ENCODE results near the gene VSIG10L.

DNA sequence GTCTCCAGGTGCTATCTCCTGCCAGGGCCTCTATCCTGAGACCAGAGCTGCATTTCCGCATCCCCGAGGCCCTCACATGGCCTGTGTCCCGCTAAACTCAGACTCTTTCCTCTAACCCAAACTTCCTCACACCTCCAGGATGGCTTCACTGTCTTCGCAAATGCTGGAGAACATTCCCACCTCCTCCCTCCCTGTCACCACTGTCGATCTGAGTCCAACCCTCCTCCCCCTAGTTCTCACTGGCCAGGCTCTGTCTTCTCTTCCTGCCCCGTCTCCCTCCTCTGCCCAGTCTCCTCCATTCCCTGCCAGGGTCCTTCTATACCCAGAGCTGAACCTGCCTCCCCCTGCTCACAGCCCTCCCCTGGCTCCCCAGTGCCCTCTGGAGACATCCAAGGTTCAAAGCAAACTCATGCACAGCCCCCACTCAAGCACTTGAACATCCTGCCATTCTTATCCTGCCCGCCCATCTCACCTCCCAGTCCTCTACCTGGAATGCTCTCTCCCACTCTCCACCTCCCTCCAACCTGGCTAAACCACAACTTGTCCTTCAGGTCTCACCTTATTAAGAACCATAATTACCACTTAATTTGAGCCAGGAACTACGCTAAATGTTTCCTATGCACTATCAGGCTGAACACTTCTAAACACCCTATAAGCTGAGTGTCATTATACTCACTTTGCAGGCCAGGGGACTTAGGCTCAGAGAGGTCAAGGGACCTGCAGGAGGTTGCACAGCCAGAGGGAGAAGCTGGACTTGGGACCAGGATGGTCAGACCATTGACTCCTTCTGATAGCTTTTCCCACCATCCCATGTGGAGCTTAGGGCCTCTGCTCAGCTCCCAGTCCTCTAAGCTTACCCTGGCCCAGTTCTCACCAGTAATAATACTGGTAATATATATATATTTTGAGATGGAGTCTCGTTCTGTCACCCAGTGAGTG lies 961 bp upstream of the VSIG10L start:
- TF ChIP-seq, protein P1, sequence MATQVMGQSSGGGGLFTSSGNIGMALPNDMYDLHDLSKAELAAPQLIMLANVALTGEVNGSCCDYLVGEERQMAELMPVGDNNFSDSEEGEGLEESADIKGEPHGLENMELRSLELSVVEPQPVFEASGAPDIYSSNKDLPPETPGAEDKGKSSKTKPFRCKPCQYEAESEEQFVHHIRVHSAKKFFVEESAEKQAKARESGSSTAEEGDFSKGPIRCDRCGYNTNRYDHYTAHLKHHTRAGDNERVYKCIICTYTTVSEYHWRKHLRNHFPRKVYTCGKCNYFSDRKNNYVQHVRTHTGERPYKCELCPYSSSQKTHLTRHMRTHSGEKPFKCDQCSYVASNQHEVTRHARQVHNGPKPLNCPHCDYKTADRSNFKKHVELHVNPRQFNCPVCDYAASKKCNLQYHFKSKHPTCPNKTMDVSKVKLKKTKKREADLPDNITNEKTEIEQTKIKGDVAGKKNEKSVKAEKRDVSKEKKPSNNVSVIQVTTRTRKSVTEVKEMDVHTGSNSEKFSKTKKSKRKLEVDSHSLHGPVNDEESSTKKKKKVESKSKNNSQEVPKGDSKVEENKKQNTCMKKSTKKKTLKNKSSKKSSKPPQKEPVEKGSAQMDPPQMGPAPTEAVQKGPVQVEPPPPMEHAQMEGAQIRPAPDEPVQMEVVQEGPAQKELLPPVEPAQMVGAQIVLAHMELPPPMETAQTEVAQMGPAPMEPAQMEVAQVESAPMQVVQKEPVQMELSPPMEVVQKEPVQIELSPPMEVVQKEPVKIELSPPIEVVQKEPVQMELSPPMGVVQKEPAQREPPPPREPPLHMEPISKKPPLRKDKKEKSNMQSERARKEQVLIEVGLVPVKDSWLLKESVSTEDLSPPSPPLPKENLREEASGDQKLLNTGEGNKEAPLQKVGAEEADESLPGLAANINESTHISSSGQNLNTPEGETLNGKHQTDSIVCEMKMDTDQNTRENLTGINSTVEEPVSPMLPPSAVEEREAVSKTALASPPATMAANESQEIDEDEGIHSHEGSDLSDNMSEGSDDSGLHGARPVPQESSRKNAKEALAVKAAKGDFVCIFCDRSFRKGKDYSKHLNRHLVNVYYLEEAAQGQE (IDR thresholded peaks at IDR 0.05; ENCODE audit: low read depth), result no peak
- TF ChIP-seq CREB1 (IDR thresholded peaks at IDR 0.05; ENCODE audit: low read depth) (no peak), EP300 (IDR thresholded peaks at IDR 0.05; ENCODE audit: borderline replicate concordance) (no peak), TCF12 (IDR thresholded peaks at IDR 0.05; ENCODE audit: low read depth) (no peak)
